CD4-positive, alpha-beta T cell treated with Interferon alpha-2 for 1 hour (primary cell): ENCODE results near the gene CD28.
A peak's percentile ranks its signal among the peaks of the same experiment; 100 is the strongest.
"Not testable (repeated sequence)": the region's sequence is repeated elsewhere in the genome, so short reads cannot be mapped to it uniquely, and the experiment has no call there.

Source experiments
- DNase-seq, 2 donors: peaks; one replicate each; pipeline ENCODE4 v3.0.0-alpha.2; 2020 to 2022

The CD28 gene

DNA sequence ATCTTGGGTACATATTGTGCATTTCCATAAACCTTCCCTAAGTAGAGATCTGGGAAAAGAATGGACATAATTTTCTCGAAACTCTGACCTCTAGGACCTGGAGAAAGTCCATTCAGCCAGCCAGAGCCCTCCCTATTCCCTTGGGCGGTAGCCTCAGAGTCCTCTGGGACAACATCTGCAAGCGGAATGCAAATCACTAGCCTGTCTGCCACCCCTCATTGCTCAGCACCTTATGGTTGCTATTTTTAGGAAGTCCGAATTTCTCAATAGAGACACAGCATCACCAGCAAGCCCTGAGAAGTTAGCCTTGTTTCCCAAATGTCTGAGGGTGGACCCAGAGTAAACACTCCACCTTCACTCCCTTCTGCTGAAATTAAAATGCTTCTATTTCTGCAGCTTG, 17.6 kb upstream of the CD28 start:
- peak in 1 of 2 donors; percentile 7 for DNase-seq

- no peak for DNase-seq
Observed at GRCh38 chr2:203689426-203690116, 16.9 kb upstream of the CD28 start.

DNA sequence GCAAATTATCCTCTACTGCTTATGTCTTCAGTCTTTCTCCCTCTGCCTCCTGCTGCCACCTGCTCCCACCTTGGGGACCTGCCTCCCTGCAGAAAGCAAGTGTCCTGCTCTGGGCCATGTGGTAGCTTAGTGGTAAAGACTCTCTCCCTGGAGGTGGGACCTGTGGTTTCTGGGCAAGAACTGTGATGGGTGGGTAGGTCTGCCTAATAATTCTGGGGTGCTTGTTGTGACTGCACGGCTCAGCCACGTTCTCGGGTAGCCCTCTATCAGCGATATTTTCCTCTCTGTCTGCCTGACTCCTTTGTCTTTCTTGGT, 16.4 kb upstream of the CD28 start:
- DNase-seq = no peak

DNA sequence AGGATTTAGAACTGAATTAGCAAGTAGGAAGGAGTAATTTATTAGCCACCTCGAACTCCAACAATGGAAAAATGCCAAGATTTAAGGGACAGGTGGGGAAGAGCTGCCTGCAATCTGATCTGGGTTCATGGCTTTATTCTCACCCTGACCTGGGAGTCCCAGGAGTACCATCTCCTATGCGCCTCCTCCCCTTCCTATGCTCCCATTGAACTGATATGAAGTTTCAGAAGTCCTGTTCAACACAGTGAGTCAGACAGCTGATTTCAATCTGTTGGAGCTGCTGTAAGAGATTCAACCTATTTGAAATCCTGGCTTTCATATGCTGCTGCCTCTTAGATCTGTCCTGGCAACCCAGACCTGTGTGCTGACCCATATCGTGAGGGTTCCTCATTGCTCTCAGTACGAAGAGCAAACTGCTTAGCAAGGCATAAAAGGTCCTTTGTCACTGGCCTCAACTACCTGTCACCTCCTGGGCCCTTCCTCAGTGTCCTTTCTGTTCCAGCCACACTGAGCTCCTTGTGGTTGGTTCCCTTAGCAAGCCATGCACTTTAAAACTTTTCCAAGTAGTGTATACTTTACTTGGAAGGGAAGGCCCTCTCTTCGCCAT, 15.9 kb upstream of the CD28 start:
- DNase-seq = no peak

DNA sequence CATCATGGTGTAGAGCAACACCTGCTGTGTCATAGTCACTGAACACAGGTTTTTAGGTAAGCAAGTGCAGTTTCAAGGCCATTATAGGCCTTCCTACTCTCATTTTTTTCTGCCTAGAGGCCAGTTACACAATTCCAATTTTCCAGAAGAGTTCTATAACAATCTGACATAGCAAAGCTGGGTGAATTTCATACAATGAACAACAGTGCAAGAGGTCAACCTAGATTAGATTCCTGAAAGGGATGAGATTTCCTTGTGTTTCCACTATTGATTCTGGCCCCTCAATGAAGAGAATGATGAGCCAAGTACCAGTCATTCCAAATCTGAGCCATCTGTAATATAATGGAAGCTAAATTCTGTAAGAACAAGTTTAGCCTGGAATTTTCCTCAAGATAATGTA, 15.3 kb upstream of the CD28 start:
- no peak for DNase-seq

GRCh38 chr2:203692031-203692710, 14.3 kb upstream of the CD28 start:
- DNase-seq = no peak

DNA sequence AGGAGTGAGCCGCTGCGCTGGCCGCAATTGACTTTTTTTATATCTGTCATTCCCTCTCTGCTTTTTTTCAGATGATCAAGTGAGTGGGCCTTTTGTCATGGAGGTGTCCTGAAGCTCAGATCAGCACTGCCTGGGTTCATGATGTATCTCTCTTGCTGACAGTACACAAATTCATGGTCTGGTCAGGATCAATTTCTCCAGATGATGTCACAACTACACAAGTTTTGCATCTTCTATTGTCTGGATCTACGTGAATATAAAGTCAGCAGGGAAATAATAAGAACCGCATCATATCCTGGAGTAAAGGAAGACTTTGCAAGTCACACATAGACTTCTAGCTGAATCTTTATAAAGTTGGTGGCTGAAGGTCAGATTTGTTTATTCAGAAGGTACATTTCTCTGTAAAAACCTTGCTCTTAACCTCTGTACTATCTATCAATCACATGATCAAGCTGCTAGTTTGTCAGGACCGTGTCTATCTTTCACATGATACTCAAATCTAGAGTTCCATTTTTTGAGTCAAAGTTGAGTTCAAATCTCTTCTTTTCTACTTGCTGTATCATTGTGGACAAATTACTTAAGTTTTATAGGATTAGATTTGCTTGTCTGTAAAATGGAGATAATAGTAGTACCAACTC, 13.1 kb upstream of the CD28 start:
- no peak for DNase-seq

DNA sequence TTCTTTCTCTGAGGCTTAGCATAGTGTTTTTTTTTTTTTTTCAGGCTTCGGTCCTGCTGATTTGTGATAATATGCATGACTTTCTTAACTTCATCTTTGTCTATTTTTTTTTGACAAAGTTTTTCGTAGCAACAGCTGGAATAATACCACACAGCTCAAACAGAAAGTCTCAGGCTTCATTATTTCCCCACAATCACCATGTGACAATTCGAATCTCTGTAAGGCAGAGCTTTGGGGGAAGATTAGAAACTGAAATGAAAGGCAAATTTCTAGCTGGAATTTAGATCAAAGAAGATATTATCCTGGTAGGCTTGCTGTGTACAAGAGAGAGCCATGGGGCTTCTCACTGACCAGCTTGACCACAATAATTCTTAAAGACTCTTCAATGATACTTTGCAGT, 12.2 kb upstream of the CD28 start:
- no peak for DNase-seq

- DNase-seq = no peak
Observed at GRCh38 chr2:203697190-203697589, 9.2 kb upstream of the CD28 start.

GRCh38 chr2:203697763-203698162, 8.7 kb upstream of the CD28 start:
- not testable (repeated sequence) for DNase-seq

- DNase-seq = not testable (repeated sequence)
Observed at GRCh38 chr2:203698410-203698809, 8.0 kb upstream of the CD28 start.

DNA sequence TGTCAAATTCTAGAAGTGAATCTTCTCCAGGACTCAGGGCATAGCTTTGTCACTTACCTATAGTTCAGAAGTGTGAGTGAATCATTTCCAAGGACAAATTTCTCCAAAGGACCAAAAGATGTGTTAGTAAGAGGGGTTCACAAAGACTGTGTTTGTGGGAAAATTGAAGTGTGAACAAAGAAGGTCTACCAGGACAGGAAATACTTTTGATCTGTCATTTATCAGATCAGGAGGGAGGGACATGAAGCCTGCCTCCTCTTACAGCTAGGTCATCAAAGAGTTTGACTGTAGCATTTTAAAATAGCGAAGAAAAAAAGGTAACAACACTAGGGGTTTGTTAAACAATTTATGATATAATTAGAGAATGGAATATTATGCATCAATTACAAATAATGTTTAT, 2.0 kb upstream of the CD28 start:
- peak in 1 of 2 donors; percentile 46 for DNase-seq

DNA sequence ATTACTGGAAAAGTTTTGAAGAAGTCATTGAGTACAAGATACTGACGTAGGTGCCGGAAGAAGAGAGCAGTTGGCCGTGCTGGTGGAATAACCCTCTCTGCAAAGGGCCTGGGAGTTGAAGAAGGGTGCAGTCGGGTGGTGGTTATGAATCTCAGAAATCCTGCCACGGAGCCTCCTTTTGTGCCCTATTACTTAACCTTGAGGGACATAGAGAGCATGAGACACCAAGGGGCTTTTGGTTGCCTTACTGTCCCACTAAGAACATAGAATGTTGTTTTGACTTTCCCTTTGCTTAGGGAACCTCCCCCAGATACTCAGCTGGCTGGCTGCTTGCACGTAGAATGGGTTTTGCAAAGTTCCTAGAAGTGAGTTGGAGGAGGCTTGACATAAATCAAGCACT, 1.3 kb upstream of the CD28 start:
- peak; percentile 60 to 75 for DNase-seq

DNA sequence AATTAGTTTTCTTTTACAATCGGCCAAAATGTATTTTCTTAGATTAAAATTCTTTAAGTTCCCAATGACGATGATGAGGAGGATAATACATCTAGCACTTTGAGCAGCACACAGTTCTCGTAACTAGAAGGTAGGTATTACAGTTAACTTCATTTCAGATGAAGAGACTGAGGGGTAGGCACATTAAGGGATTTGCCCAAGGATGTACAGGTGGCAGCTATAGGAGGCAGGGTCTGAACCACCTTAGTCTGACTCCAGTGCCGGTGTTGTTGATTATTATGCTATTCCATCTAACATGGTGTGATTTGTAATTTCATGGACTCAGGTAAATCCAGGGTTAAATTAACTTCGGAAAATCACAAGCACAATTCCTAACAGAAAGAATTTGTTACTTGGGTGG, 1.1 kb downstream of the CD28 start:
- peak in 1 of 2 donors; percentile 59 for DNase-seq

GRCh38 chr2:203708846-203709396, 2.5 kb downstream of the CD28 start:
- DNase-seq = no peak

- DNase-seq = no peak
Observed at GRCh38 chr2:203709416-203710040, 3.1 kb downstream of the CD28 start.

- peak in 1 of 2 donors; percentile 47 for DNase-seq
Observed at GRCh38 chr2:203710226-203710625, 3.8 kb downstream of the CD28 start.

GRCh38 chr2:203710952-203711351, 4.5 kb downstream of the CD28 start:
- no peak for DNase-seq

- DNase-seq = no peak
Observed at GRCh38 chr2:203711399-203711798, 5.0 kb downstream of the CD28 start.

DNA sequence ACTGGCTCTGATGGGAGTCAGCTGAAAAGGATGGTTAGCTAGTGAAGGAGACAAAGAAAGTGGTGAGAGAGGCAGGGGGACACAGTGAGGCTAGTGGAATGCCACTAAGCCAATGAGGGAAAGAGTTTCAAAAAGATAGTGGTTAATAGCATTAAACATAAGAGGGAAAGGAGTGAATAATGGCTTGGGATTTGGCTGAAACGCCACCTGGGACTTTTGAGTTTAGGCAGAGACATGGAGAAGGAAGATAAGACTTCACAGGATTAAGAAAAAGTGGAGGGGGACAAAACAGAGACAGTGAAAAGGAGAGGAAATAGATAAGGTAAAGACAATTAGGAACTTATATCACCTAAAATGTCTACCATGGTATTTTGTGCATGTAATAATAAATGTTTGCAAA, 6.9 kb downstream of the CD28 start:
- no peak for DNase-seq

DNA sequence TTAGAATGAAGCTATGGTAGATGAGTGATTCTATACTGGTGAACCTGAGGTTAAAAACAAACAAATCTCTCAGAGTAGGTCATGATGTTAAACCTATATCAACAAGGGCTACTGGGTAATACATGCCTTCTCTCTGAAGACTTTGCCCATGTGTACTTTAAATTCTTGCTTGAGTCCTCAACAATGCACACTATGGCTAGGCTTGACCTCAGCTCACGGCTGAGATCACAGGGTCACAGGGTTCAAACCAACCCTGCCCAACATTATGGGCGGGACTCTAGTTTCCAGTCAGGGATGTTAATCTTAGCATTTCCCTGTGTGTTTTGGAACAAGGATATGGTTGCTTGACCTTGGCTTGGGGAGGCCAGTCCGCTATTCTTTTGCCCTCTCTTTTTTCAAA, 7.7 kb downstream of the CD28 start:
- no peak for DNase-seq

DNA sequence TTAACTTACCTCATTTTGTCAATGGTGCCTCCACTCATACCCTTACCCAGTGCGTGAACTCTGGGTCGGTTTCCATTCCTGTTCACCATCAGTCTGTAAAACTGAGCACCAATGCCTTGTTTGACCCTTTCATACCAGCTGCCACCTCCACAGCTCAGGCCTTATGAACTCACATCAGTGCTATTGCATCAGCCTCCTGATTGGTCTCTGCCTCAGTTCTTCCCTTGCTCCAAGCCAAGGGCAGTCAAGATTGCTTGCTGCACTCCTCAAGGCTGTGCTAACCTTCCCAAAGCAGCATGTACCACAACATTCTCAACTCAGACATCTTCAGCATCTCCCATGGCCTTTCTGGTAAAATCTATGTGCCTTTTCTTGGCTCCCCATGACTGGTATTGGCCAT, 9.3 kb downstream of the CD28 start:
- DNase-seq = no peak

DNA sequence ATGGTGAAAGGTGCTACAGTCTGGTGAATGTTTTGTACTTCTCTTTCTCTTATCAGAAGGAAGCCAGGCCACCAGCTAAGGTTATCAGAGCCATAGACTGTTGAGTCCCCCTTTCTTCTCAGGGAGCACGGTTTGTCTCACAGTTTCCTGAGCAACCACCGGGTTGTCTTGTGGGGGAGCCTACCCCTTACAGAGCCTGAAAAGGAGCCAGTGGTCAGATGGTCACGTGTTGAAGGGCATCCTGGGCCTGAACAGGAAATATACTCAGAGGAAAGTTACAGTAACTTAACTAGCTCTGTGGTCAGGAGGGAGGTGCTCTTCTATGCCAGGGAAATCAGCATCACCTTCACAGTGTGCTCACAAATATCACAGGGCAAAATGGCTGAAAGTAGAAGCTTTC, 11.6 kb downstream of the CD28 start:
- DNase-seq = peak; percentile 60 to 84
